GM18858 (cell line): ENCODE results near the gene RAB31.

Experiments
- ATAC-seq: cut with Tn5 transposase; IDR thresholded peaks from one replicate; pipeline ENCODE4 v1.9.1; 2021; ENCODE audit not compliant: unreplicated experiment

RAB31 gene

GRCh38 chr18:9787712-9788111, 79.6 kb downstream of the RAB31 start:
- no peak for ATAC-seq

DNA sequence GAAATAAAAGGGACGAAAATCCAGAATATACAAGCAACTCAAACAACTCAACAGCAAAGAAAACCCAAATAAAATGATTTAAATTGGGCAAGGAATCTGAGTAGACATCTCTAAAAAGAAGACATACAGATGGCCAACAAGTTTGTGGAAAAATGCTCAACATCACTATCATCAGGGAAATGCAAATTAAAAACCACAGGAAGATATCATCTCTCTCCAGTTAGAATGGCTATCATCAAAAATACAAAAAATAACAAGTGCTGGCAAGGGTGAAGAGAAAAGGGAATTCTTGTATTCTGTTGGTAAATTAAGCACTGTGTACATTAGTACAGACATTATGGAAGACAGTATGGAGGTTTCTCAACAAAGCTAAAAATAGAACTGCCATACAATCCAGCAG, 80.0 kb downstream of the RAB31 start:
- ATAC-seq: no peak

DNA sequence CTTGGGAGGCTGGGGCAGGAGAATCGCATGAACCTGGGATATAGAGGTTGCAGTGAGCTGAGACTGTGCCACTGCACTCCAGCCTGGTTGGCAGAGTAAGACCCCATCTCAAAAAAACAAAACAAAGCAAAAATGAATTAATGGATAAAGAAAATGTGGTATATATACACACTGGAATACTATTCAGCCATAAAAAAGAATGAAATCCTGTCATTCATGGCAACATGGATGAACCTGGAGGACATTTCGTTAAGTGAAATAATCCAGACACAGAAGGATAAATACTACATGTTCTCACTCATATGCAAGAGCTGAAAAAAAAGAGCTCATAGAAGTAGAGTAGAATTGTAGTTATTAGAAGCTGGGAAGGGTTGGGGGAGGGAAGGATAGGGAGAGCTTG, 80.8 kb downstream of the RAB31 start:
- no peak for ATAC-seq

GRCh38 chr18:9790261-9790660, 82.2 kb downstream of the RAB31 start:
- ATAC-seq: no peak

- ATAC-seq: no peak
Measured at GRCh38 chr18:9791991-9792390, 83.9 kb downstream of the RAB31 start.

GRCh38 chr18:9792565-9793245, 84.6 kb downstream of the RAB31 start:
- no peak for ATAC-seq

DNA sequence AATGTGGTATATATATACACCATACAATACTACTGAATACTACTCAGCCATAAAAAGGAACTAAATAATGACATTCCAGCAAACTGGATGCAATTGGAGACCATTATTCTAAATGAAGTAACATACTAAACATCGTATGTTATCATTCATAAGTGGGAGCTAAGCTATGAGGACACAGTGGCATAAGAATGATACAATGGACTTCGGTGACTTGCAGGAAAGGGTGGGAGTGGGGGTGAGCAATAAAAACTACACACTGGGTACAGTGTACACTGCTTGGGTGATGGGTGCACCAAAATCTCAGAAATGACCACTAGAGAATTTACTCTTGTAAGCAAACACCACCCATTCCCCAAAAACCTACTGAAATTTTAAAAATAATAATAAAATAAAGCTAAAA, 87.9 kb downstream of the RAB31 start:
- no peak for ATAC-seq

DNA sequence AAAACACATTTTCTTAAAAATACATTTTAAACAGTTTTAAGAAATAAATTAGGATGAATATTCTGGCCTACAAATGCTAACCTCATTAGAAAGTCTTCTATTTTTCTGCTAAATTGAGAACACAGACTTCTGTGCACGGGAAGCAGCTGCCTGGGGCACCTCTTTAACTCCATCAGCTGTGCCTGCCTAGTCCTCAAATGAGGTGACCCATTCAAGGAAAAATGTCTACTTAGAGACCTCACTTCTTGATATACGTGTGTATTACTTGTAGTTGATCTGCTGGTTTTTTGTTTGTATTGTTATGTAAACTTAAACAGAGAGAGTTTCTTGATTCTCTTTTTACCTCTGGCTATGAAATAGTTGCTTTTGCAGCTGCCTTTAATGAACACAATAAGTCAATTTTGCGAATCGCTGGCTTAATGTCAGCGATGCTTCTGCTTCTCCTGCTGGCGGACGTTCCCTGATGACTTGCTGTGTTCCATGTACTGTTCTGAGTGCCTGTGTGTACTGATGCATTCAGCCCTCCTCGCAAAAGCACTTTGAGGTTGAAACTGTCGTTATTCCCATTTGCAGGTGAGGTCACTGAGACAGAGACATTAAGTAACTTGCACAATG, 88.9 kb downstream of the RAB31 start:
- no peak for ATAC-seq

GRCh38 chr18:9802175-9803062, 94.3 kb downstream of the RAB31 start:
- no peak for ATAC-seq

GRCh38 chr18:9803063-9803697, 95.1 kb downstream of the RAB31 start:
- no peak for ATAC-seq

GRCh38 chr18:9803698-9804516, 95.8 kb downstream of the RAB31 start:
- ATAC-seq: no peak

- no peak for ATAC-seq
Measured at GRCh38 chr18:9804517-9805104, 96.5 kb downstream of the RAB31 start.

DNA sequence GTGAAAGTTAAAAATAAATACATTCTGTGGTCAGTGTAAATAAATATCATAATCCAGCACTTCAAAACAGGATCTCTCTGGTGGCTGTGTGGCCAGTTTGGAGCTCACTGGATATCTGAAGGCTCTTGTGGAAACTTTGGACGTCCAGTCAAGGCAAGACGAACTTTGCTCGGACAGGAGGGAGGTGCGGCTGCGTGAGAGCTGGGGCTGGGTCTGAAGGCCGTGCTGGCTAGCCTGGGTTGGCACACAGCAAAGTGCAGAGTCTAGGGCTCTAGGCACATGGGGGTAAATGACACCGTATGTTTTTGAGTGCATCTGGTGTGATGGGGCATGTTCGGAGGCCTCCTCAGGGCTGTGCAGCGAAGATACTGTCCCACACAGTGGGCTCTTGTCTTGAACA, 98.8 kb downstream of the RAB31 start:
- ATAC-seq: no peak

DNA sequence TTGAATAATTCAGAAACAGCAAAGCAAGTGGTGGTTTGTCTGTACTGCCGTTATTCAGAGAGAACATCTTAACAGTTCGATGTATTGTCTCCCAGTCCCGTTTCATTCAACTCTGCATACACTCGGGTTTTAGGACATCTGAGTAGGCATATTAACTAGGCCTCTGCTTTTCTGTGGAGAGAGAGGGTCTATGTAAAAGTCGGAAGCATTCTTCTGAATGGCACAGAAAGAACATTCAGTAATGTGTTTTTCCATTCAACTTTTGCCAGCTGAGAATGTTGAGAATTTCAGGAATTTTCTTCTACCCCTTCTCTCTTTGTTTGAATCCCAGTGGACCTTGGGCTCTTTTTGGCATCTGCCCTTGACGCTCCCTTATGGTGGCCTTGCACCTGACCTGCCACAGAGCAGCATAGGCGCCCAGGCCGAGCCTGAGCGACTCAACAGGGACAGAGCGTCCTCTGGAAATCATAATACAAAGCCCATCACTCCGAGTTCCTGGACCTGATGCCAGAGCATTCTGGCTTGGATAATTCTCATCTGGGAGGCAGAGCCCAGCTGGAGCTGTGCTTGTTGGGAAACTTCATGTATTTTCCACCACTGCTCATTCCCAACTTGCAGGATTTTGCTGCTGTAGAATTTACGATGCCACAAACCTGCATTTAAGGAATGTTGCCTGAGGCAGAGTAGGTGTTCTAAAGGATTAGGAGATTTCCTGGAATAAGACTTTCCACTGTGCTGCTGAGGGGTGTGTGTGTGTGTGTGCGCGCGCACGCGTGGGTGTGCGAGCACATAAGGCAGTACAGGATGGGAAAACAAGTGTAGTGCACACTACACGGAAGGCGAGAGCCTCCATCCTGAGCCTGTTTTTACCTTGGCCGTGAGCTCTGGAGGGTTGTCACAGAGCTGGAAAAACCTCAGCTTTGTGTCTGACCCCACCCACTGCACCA, 100.5 kb downstream of the RAB31 start:
- no peak for ATAC-seq

DNA sequence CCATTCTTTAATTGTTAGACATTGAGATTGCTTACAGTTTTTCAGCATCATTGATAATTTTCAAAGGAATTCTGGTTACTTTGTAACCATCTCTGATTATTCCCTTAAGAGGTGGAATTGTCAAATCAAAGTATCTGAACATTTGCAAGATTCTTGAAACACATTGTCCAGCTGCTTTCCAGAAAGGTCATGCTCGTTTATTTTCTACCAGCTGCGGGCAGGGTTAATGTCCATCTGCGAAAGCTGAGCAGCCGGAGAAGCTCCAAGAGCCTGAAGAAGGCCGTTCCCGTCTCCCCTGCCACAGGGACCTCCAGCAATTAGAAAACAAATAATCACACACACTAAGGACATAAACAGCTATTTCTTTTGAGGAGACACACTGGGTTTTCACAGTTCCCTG, 101.6 kb downstream of the RAB31 start:
- ATAC-seq: no peak

DNA sequence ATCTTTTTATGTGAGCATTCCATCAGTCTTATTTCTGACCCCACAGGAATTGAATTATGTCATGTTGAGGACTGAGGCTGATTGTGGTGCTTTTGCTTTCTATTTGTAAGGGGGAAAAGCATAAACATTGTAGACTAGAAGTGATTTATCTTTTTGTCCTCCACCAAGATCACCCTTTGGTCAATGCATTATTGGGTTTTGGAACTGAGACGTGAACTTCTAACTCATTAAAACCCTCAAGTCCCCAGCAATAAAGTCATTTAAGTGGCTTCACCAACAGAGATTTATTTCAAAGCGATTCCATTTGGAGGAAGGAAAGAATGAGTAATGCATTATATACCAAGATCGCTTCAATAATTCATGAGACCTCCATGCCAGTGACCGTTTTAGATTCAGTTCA, 102.2 kb downstream of the RAB31 start:
- ATAC-seq: no peak

GRCh38 chr18:9810994-9811705, 103.0 kb downstream of the RAB31 start:
- ATAC-seq: no peak

GRCh38 chr18:9811978-9812377, 103.9 kb downstream of the RAB31 start:
- no peak for ATAC-seq

DNA sequence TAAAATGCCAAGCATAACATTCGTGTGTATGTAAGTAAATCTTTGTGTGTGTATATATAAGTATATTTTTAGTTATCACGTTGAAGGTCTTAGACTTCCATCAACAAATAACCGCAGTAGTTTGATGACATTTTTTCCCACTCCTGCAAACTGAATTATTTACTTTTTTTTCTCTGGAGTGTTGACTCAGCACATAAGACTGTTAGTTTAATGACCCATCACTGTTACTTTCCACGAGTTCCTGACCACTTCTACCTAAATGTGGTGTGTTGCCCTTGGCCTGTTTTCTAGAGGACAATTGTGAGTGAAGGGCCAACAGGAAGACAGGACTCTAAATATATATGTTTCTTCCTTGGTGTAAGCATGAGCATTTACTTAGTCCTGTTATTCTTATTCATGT, 106.3 kb downstream of the RAB31 start:
- ATAC-seq: no peak
